Endodermal cell (in vitro differentiated cells): ENCODE results near the gene TBC1D1. TPM values are rescaled to one million over a fixed set of nuclear protein-coding genes. Genes with fewer than 3 reads are reported as not detected.

ENCODE experiments used
- DNase-seq: peaks from one replicate; pipeline ENCODE4 v3.0.0-alpha.2; 2017
- H3K27ac ChIP-seq: 2 replicates; pipeline ENCODE4 v1.5.1; 2013; ENCODE audit warnings: mild to moderate bottlenecking, low read depth, low read length, moderate library complexity
- H3K27me3 ChIP-seq: 2 replicates; pipeline ENCODE4 v1.6.1; 2013; ENCODE audit warnings: mild to moderate bottlenecking, low read length, moderate library complexity; ENCODE audit not compliant: insufficient read depth, control insufficient read depth, poor library complexity, severe bottlenecking
- H3K36me3 ChIP-seq: 2 replicates; pipeline ENCODE4 v1.7.0; 2013; ENCODE audit warnings: mild to moderate bottlenecking, low read length, moderate library complexity; ENCODE audit not compliant: control insufficient read depth, insufficient read depth
- H3K4me1 ChIP-seq: one replicate; pipeline ENCODE4 v1.7.0; 2013; ENCODE audit warnings: low read length; ENCODE audit not compliant: control insufficient read depth, insufficient read depth
- H3K4me3 ChIP-seq: 2 replicates; pipeline ENCODE4 v1.5.1; 2013; ENCODE audit warnings: mild to moderate bottlenecking, low read length, moderate library complexity
- H3K9ac ChIP-seq: 2 replicates; pipeline ENCODE4 v1.6.1; 2013; ENCODE audit warnings: mild to moderate bottlenecking, low read length, moderate library complexity; ENCODE audit not compliant: poor library complexity, severe bottlenecking; ENCODE audit errors: extremely low read depth
- H3K9me3 ChIP-seq: 2 replicates; pipeline ENCODE4 v1.6.1; 2013; ENCODE audit warnings: mild to moderate bottlenecking, low read length, moderate library complexity; ENCODE audit not compliant: control insufficient read depth
- H3K27ac Mint-ChIP-seq: 2 replicates; pipeline ENCODE4 v1.8.0; 2020; ENCODE audit warnings: mixed read lengths
- H3K27me3 Mint-ChIP-seq: 2 replicates; pipeline ENCODE4 v1.8.0; 2021; ENCODE audit warnings: mild to moderate bottlenecking, mixed read lengths; ENCODE audit not compliant: insufficient read depth
- H3K36me3 Mint-ChIP-seq: 2 replicates; pipeline ENCODE4 v1.8.0; 2020; ENCODE audit warnings: low read depth, mixed read lengths
- H3K4me1 Mint-ChIP-seq: 2 replicates; pipeline ENCODE4 v1.8.0; 2020; ENCODE audit warnings: mixed read lengths
- H3K4me3 Mint-ChIP-seq: 2 replicates; pipeline ENCODE4 v1.8.0; 2020; ENCODE audit warnings: mild to moderate bottlenecking, moderate library complexity, mixed read lengths
- H3K9me3 Mint-ChIP-seq: 2 replicates; pipeline ENCODE4 v1.8.0; 2020; ENCODE audit warnings: mild to moderate bottlenecking, mixed read lengths
- WGBS, 2 experiments: methylation state at CpG; one replicate each; pipeline versions ENCODE4 v1.1.5 to v1.1.7; 2013; ENCODE audit warnings: missing lambda C conversion rate in 2 of 2, mixed read lengths in 1 of 2; ENCODE audit not compliant: insufficient coverage in 1 of 2, insufficient read length in 1 of 2; 5-methylcytosine and 5-hydroxymethylcytosine counted together
- total RNA-seq, 2 donors: library from RNA; stranded (reverse); fragmentation: NEBNext Ultra II Directional in 1 of 2; extraction: Animal tissue kit (Norgen Biotek cat#: 25700) in 1 of 2; gene quantifications; 2 replicates in 1 of 2; 3 replicates in 1 of 2; pipeline ENCODE4 v1.2.1, GENCODE V29; 2021
- TF ChIP-seq, protein P1 (sequence below): fragments of 200-600 bp; sonication (generic); conservative IDR thresholded peaks from 2 replicates; pipeline ENCODE4 v1.5.0; 2021; ENCODE audit warnings: antibody characterized with exemption, mild to moderate bottlenecking

TBC1D1 gene
- total RNA-seq, 2 donors from 2014 or later, result 110 to 122 TPM

GRCh38 chr4:38077791-38078489 is 187.1 kb downstream of the TBC1D1 start:
- 85 to 86% methylated on average over 11 to 12 of the region's 12 CpGs for WGBS, 2 experiments
- TF ChIP-seq, protein P1, sequence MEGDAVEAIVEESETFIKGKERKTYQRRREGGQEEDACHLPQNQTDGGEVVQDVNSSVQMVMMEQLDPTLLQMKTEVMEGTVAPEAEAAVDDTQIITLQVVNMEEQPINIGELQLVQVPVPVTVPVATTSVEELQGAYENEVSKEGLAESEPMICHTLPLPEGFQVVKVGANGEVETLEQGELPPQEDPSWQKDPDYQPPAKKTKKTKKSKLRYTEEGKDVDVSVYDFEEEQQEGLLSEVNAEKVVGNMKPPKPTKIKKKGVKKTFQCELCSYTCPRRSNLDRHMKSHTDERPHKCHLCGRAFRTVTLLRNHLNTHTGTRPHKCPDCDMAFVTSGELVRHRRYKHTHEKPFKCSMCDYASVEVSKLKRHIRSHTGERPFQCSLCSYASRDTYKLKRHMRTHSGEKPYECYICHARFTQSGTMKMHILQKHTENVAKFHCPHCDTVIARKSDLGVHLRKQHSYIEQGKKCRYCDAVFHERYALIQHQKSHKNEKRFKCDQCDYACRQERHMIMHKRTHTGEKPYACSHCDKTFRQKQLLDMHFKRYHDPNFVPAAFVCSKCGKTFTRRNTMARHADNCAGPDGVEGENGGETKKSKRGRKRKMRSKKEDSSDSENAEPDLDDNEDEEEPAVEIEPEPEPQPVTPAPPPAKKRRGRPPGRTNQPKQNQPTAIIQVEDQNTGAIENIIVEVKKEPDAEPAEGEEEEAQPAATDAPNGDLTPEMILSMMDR, result no peak
- Mint-ChIP-seq H3K4me3 (no peak overlapping the region), H3K27me3 (no peaks in the 10 kb centered on the region), H3K27ac (no peak overlapping the region), H3K4me1 (no peaks in the 10 kb centered on the region), H3K36me3 (peaks cover 49% of the 10 kb centered on the region), H3K9me3 (no peaks in the 10 kb centered on the region)
- Histone ChIP-seq H3K9me3 (no peaks in the 10 kb centered on the region), H3K4me3 (no peak overlapping the region), H3K27ac (no peak overlapping the region), H3K27me3 (no peaks in the 10 kb centered on the region), H3K9ac (no peak overlapping the region), H3K36me3 (peaks cover 9% of the 10 kb centered on the region), H3K4me1 (no peaks in the 10 kb centered on the region)
- DNase-seq, result no peak

GRCh38 chr4:38078590-38079421 is 187.9 kb downstream of the TBC1D1 start:
- no peak overlapping the region for H3K4me3 ChIP-seq
- TF ChIP-seq, protein P1, result no peak
- Mint-ChIP-seq H3K9me3 (no peaks in the 10 kb centered on the region), H3K36me3 (peaks cover 44% of the 10 kb centered on the region), H3K27ac (no peak overlapping the region), H3K4me3 (no peak overlapping the region), H3K4me1 (no peaks in the 10 kb centered on the region), H3K27me3 (no peaks in the 10 kb centered on the region)
- no peaks in the 10 kb centered on the region for H3K4me1 ChIP-seq
- H3K9ac ChIP-seq, result no peak overlapping the region
- no peaks in the 10 kb centered on the region for H3K9me3 ChIP-seq
- no peak overlapping the region for H3K27ac ChIP-seq
- WGBS, 2 experiments, result 80 to 100% methylated on average over 4 to 7 of the region's 7 CpGs
- no peaks in the 10 kb centered on the region for H3K27me3 ChIP-seq
- no peak for DNase-seq
- H3K36me3 ChIP-seq, result peaks cover 5% of the 10 kb centered on the region

DNA sequence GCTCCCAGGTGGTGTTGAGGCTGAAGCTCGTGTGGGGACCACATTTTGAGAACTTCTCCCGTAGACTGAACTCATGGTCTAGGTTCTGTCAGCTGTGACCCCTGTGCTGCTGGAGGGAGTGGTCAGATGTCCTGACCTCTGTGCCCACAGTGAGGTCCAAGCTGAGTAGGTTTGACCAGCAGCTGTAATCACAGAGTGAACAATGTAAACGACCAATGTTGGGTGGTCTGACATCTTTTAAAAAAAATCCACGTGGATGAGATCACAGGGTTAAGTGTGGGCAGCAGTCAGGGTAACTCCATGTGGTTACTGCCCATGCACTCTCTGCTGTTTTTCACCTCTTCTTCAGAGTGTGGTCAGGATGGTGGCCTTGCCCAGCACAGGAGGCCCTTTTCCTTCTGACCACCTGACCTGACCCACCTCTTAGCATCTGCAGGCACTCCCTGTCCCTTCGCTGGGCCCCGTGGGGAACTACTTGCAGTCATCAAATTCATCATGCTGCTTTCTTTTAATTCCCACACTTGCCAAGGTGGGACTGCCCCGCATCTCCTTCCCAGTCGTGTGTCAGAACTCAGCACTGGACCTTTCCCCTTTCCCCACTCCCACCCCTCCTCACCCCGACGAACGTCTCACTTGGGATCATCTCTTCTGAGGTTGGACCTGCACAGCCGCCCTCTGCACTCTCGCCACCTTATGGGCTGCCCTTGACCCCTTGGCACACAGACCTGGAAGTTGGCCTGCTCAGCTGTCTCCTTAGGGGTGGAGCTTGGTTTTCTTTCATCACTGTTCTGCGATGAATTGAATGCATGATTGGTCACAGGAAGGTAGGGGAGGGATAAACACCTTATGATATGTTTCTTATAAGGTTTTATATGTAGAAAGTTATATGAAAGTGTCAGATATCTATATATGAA is 189.4 kb downstream of the TBC1D1 start:
- Histone ChIP-seq H3K9me3 (no peaks in the 10 kb centered on the region), H3K4me3 (no peak overlapping the region), H3K9ac (no peak overlapping the region), H3K27ac (no peak overlapping the region), H3K27me3 (no peaks in the 10 kb centered on the region), H3K4me1 (no peaks in the 10 kb centered on the region), H3K36me3 (peaks cover 12% of the 10 kb centered on the region)
- H3K36me3 Mint-ChIP-seq, result peaks cover 35% of the 10 kb centered on the region
- TF ChIP-seq, protein P1, result no peak
- H3K27me3 Mint-ChIP-seq, result no peaks in the 10 kb centered on the region
- no peaks in the 10 kb centered on the region for H3K9me3 Mint-ChIP-seq
- no peaks in the 10 kb centered on the region for H3K4me1 Mint-ChIP-seq
- WGBS, 2 experiments, result 93 to 95% methylated on average over 9 to 14 of the region's 14 CpGs
- no peak overlapping the region for H3K4me3 Mint-ChIP-seq
- no peak for DNase-seq
- H3K27ac Mint-ChIP-seq, result no peak overlapping the region
